Activated T-cell treated with anti-CD3 and anti-CD28 coated beads, Interleukin-2, amount 50 U/mL, for 4 hours (primary cell): ENCODE measurements around the gene SGSM2. TPM values are rescaled to one million over a fixed set of nuclear protein-coding genes. Genes with fewer than 3 reads are reported as not detected.

Experiments used
- ATAC-seq, 2 donors: fragments of 200-7000 bp; cut with Tn5 transposase; one replicate each; pipeline ENCODE4 v1.10.0; 2021
- DNase-seq: peaks from one replicate; pipeline ENCODE4 v3.0.0-alpha.2; 2020
- H3K27me3 Mint-ChIP-seq: one replicate; pipeline ENCODE4 v1.8.0; 2021; ENCODE audit warnings: low read depth, mixed read lengths
- H3K36me3 Mint-ChIP-seq: one replicate; pipeline ENCODE4 v1.8.0; 2022; ENCODE audit warnings: mixed read lengths; ENCODE audit not compliant: insufficient read depth
- H3K4me1 Mint-ChIP-seq: one replicate; pipeline ENCODE4 v1.8.0; 2021; ENCODE audit warnings: low read depth, mixed read lengths
- H3K4me3 Mint-ChIP-seq: one replicate; pipeline ENCODE4 v1.8.0; 2021; ENCODE audit warnings: mild to moderate bottlenecking, moderate library complexity, mixed read lengths
- H3K9me3 Mint-ChIP-seq: one replicate; pipeline ENCODE4 v1.8.0; 2021; ENCODE audit warnings: mixed read lengths
- total RNA-seq, 3 donors: library from RNA; stranded (reverse); gene quantifications; one replicate each; pipeline ENCODE4 v1.2.1, GENCODE V29; 2021

The SGSM2 gene
- total RNA-seq, 3 donors from 2014 or later, result 40.1 to 41.3 (median 40.6) TPM

- Mint-ChIP-seq H3K9me3 (no peaks in the 10 kb centered on the region), H3K4me1 (no peaks in the 10 kb centered on the region), H3K36me3 (peaks cover 10% of the 10 kb centered on the region), H3K27me3 (no peaks in the 10 kb centered on the region), H3K4me3 (no peak overlapping the region)
- DNase-seq, result no peak
- no peak for ATAC-seq
These were observed 31.7 kb downstream of the SGSM2 start for GRCh38 chr17:2369039-2369438.

GRCh38 chr17:2369551-2370210, 32.4 kb downstream of the SGSM2 start:
- Mint-ChIP-seq H3K4me1 (no peaks in the 10 kb centered on the region), H3K9me3 (no peaks in the 10 kb centered on the region)
- ATAC-seq, result no peak

GRCh38 chr17:2370211-2370589, 32.9 kb downstream of the SGSM2 start:
- Mint-ChIP-seq H3K36me3 (peaks cover 7% of the 10 kb centered on the region), H3K9me3 (no peaks in the 10 kb centered on the region), H3K4me1 (no peaks in the 10 kb centered on the region), H3K27me3 (no peaks in the 10 kb centered on the region), H3K4me3 (no peak overlapping the region)
- DNase-seq, result no peak
- ATAC-seq, result no peak

More at GRCh38 chr17:2369551-2370210, 32.4 kb downstream of the SGSM2 start:
- no peak overlapping the region for H3K4me3 Mint-ChIP-seq
- H3K27me3 Mint-ChIP-seq, result no peaks in the 10 kb centered on the region
- no peak for DNase-seq
- peaks cover 7% of the 10 kb centered on the region for H3K36me3 Mint-ChIP-seq

- no peak for DNase-seq
- Mint-ChIP-seq H3K27me3 (no peaks in the 10 kb centered on the region), H3K4me3 (no peak overlapping the region), H3K36me3 (peaks cover 4% of the 10 kb centered on the region), H3K4me1 (no peaks in the 10 kb centered on the region), H3K9me3 (no peaks in the 10 kb centered on the region)
- ATAC-seq, result no peak
These were observed 34.2 kb downstream of the SGSM2 start for GRCh38 chr17:2371183-2372130.

- no peak for DNase-seq
- H3K36me3 Mint-ChIP-seq, result peaks cover 4% of the 10 kb centered on the region
- no peaks in the 10 kb centered on the region for H3K4me1 Mint-ChIP-seq
- ATAC-seq, result no peak
- H3K9me3 Mint-ChIP-seq, result no peaks in the 10 kb centered on the region
- H3K27me3 Mint-ChIP-seq, result no peaks in the 10 kb centered on the region
- H3K4me3 Mint-ChIP-seq, result no peak overlapping the region
These were observed 34.9 kb downstream of the SGSM2 start for GRCh38 chr17:2372180-2372579.

- H3K9me3 Mint-ChIP-seq, result no peaks in the 10 kb centered on the region
- H3K36me3 Mint-ChIP-seq, result peaks cover 4% of the 10 kb centered on the region
- ATAC-seq (no peak), DNase-seq (no peak)
- no peaks in the 10 kb centered on the region for H3K27me3 Mint-ChIP-seq
- no peak overlapping the region for H3K4me3 Mint-ChIP-seq
- no peaks in the 10 kb centered on the region for H3K4me1 Mint-ChIP-seq
These were observed 35.4 kb downstream of the SGSM2 start for GRCh38 chr17:2372681-2373080.

- ATAC-seq, result no peak
- Mint-ChIP-seq H3K27me3 (no peaks in the 10 kb centered on the region), H3K4me3 (no peak overlapping the region), H3K4me1 (no peaks in the 10 kb centered on the region), H3K9me3 (no peaks in the 10 kb centered on the region), H3K36me3 (peaks cover 4% of the 10 kb centered on the region)
- DNase-seq, result no peak
These were observed 35.9 kb downstream of the SGSM2 start for GRCh38 chr17:2373179-2373578.

- no peaks in the 10 kb centered on the region for H3K4me1 Mint-ChIP-seq
- no peaks in the 10 kb centered on the region for H3K9me3 Mint-ChIP-seq
- no peak for DNase-seq
- H3K4me3 Mint-ChIP-seq, result no peak overlapping the region
- H3K36me3 Mint-ChIP-seq, result peaks cover 4% of the 10 kb centered on the region
- ATAC-seq, result no peak
- no peaks in the 10 kb centered on the region for H3K27me3 Mint-ChIP-seq
These were observed 37.4 kb downstream of the SGSM2 start for GRCh38 chr17:2374549-2375285.

GRCh38 chr17:2375406-2375805, 38.1 kb downstream of the SGSM2 start:
- Mint-ChIP-seq H3K4me3 (no peak overlapping the region), H3K36me3 (peaks cover 4% of the 10 kb centered on the region), H3K4me1 (no peaks in the 10 kb centered on the region), H3K27me3 (no peaks in the 10 kb centered on the region), H3K9me3 (no peaks in the 10 kb centered on the region)
- no peak for DNase-seq
- ATAC-seq, result no peak

- ATAC-seq, result no peak
- no peak for DNase-seq
- Mint-ChIP-seq H3K4me1 (no peaks in the 10 kb centered on the region), H3K27me3 (no peaks in the 10 kb centered on the region), H3K4me3 (no peak overlapping the region), H3K9me3 (no peaks in the 10 kb centered on the region), H3K36me3 (peaks cover 4% of the 10 kb centered on the region)
These were observed 38.8 kb downstream of the SGSM2 start for GRCh38 chr17:2376107-2376506.

- ATAC-seq, result no peak
- no peaks in the 10 kb centered on the region for H3K9me3 Mint-ChIP-seq
- no peaks in the 10 kb centered on the region for H3K27me3 Mint-ChIP-seq
- H3K4me3 Mint-ChIP-seq, result no peak overlapping the region
- H3K4me1 Mint-ChIP-seq, result no peaks in the 10 kb centered on the region
- no peak for DNase-seq
- H3K36me3 Mint-ChIP-seq, result peaks cover 3% of the 10 kb centered on the region
These were observed 40.4 kb downstream of the SGSM2 start for GRCh38 chr17:2377659-2378058.

GRCh38 chr17:2378905-2379304, 41.6 kb downstream of the SGSM2 start:
- no peaks in the 10 kb centered on the region for H3K27me3 Mint-ChIP-seq
- H3K4me3 Mint-ChIP-seq, result no peak overlapping the region
- DNase-seq (no peak), ATAC-seq (no peak)
- H3K9me3 Mint-ChIP-seq, result no peaks in the 10 kb centered on the region
- no peaks in the 10 kb centered on the region for H3K4me1 Mint-ChIP-seq
- H3K36me3 Mint-ChIP-seq, result no peaks in the 10 kb centered on the region

- Mint-ChIP-seq H3K4me3 (no peak overlapping the region), H3K4me1 (no peaks in the 10 kb centered on the region), H3K9me3 (no peaks in the 10 kb centered on the region), H3K36me3 (no peaks in the 10 kb centered on the region), H3K27me3 (no peaks in the 10 kb centered on the region)
- no peak for ATAC-seq
- no peak for DNase-seq
These were observed 42.4 kb downstream of the SGSM2 start for GRCh38 chr17:2379489-2380225.
